ENCODE results near the gene NOS1AP.

- TF ChIP-seq FOXK2 (IDR thresholded peaks at IDR 0.05) (no peak), L3MBTL2 (conservative IDR thresholded peaks at IDR 0.05) (no peak), ARNT (IDR thresholded peaks at IDR 0.05) (no peak), ELF4 (IDR thresholded peaks at IDR 0.05) (no peak), TARDBP (IDR thresholded peaks at IDR 0.05) (no peak), FOXA1 (IDR thresholded peaks at IDR 0.05) (no peak), FOXM1 (IDR thresholded peaks at IDR 0.05; ENCODE audit: borderline replicate concordance) (no peak), SP1 (IDR thresholded peaks at IDR 0.05) (no peak), ZNF384 (IDR thresholded peaks at IDR 0.05) (no peak), CTBP1 (IDR thresholded peaks at IDR 0.05; ENCODE audit: borderline replicate concordance) (no peak)
Observed at GRCh38 chr1:162077648-162078299, 8.3 kb downstream of the NOS1AP start.
